IMR-90 (cell line): ENCODE measurements around the gene AREL1. TPM values are rescaled to one million over a fixed set of nuclear protein-coding genes. Genes with fewer than 3 reads are reported as not detected.

Source experiments
- ATAC-seq: fragments of 200-7000 bp; cut with Tn5 transposase; 2 replicates; pipeline ENCODE4 v1.9.1; 2020; ENCODE audit warnings: low read depth, mild to moderate bottlenecking, moderate library complexity
- BruUV-seq: library from RNA; stranded (reverse); fragments of 400-500 nt; replicated peaks from 2 replicates; lab custom pipeline; 2021; lab: Mats Ljungman, UMichigan
- CTCF ChIA-PET: fragments of 300-600 bp; formaldehyde crosslinking; extraction: SDS; loops from one replicate; lab custom pipeline; 2021; ENCODE audit warnings: antibody characterized with exemption; lab: Yijun Ruan, JAX
- POLR2A ChIA-PET: fragments of 300-600 bp; sonication (Branson Sonifier 250); formaldehyde crosslinking; loops from one replicate; lab custom pipeline; 2022; ENCODE audit warnings: antibody characterized with exemption; ENCODE audit not compliant: unreplicated experiment; lab: Charles Lee
- DNase-seq: peaks from one replicate; pipeline ENCODE4 v3.0.0; 2013
- H2AFZ ChIP-seq: replicated peaks from 2 replicates; pipeline ENCODE3; 2013; ENCODE audit warnings: low read length, mild to moderate bottlenecking; ENCODE audit not compliant: poor library complexity
- H2AK5ac ChIP-seq: 2 replicates; pipeline ENCODE4 v1.6.1; 2013; ENCODE audit warnings: low read depth, low read length, inconsistent platforms
- H2AK9ac ChIP-seq: replicated peaks from 2 replicates; pipeline ENCODE3; 2013; ENCODE audit warnings: mild to moderate bottlenecking, low read depth, low read length, moderate library complexity; ENCODE audit not compliant: poor library complexity
- H2BK120ac ChIP-seq: 2 replicates; pipeline ENCODE4 v1.6.1; 2013; ENCODE audit warnings: low read depth, low read length, inconsistent platforms
- H2BK15ac ChIP-seq: 3 replicates; pipeline ENCODE4 v1.6.1; 2013; ENCODE audit warnings: low read depth, low read length, inconsistent platforms
- H2BK20ac ChIP-seq: 2 replicates; pipeline ENCODE4 v1.6.1; 2013; ENCODE audit warnings: low read depth, mild to moderate bottlenecking, inconsistent platforms, low read length, moderate library complexity
- H2BK5ac ChIP-seq: 2 replicates; pipeline ENCODE4 v1.6.1; 2013; ENCODE audit warnings: mild to moderate bottlenecking, low read depth, low read length, inconsistent platforms; ENCODE audit not compliant: poor library complexity, severe bottlenecking
- H3K14ac ChIP-seq: replicated peaks from 2 replicates; pipeline ENCODE4 v1.6.1; 2013; ENCODE audit warnings: low read depth, low read length, inconsistent platforms
- H3K18ac ChIP-seq: 2 replicates; pipeline ENCODE4 v1.6.1; 2013; ENCODE audit warnings: low read depth, low read length, control low read depth
- H3K23ac ChIP-seq: 2 replicates; pipeline ENCODE4 v1.6.1; 2013; ENCODE audit warnings: low read depth, low read length, inconsistent platforms
- H3K27ac ChIP-seq: 2 replicates; pipeline ENCODE4 v1.5.1; 2013; ENCODE audit warnings: mild to moderate bottlenecking, control low read depth, low read length; ENCODE audit not compliant: insufficient read depth
- H3K27me3 ChIP-seq: 2 replicates; pipeline ENCODE4 v1.6.1; 2013; ENCODE audit warnings: low read length; ENCODE audit not compliant: control insufficient read depth, insufficient read depth
- H3K36me3 ChIP-seq: 2 replicates; pipeline ENCODE4 v1.6.1; 2013; ENCODE audit warnings: low read length, mixed read lengths; ENCODE audit not compliant: control insufficient read depth, insufficient read depth
- H3K4ac ChIP-seq: 2 replicates; pipeline ENCODE4 v1.6.1; 2013; ENCODE audit warnings: low read depth, low read length, inconsistent platforms
- H3K4me1 ChIP-seq: 2 replicates; pipeline ENCODE4 v1.6.1; 2013; ENCODE audit warnings: low read length, mixed read lengths; ENCODE audit not compliant: control insufficient read depth, insufficient read depth
- H3K4me2 ChIP-seq: 2 replicates; pipeline ENCODE4 v1.6.1; 2013; ENCODE audit warnings: low read depth, mild to moderate bottlenecking, control low read depth, low read length, moderate library complexity
- H3K4me3 ChIP-seq: 2 replicates; pipeline ENCODE4 v1.5.1; 2013; ENCODE audit warnings: low read depth, mild to moderate bottlenecking, control low read depth, low read length, moderate library complexity; ENCODE audit not compliant: insufficient read depth
- H3K56ac ChIP-seq: 2 replicates; pipeline ENCODE4 v1.6.1; 2013; ENCODE audit warnings: low read length, inconsistent platforms; ENCODE audit not compliant: insufficient read depth; ENCODE audit errors: extremely low read depth
- H3K79me1 ChIP-seq, 2 experiments: 2 replicates each; pipeline ENCODE4 v1.6.1; 2013; ENCODE audit warnings: low read length in 2 of 2, inconsistent platforms in 1 of 2, low read depth in 1 of 2
- H3K9ac ChIP-seq: 2 replicates; pipeline ENCODE4 v1.6.1; 2013; ENCODE audit warnings: low read depth, low read length, control low read depth
- H3K9me1 ChIP-seq: 2 replicates; pipeline ENCODE4 v1.6.1; 2013; ENCODE audit warnings: low read length, inconsistent platforms; ENCODE audit not compliant: insufficient read depth
- H3K9me3 ChIP-seq: 2 replicates; pipeline ENCODE4 v1.6.1; 2013; ENCODE audit warnings: low read length; ENCODE audit not compliant: control insufficient read depth, insufficient read depth
- H4K20me1 ChIP-seq: 2 replicates; pipeline ENCODE4 v1.6.1; 2013; ENCODE audit warnings: low read length, inconsistent platforms; ENCODE audit not compliant: insufficient read depth
- H4K5ac ChIP-seq: 2 replicates; pipeline ENCODE4 v1.6.1; 2013; ENCODE audit warnings: mild to moderate bottlenecking, low read depth, low read length, control low read depth
- H4K8ac ChIP-seq, 2 experiments: 2 replicates each; pipeline ENCODE4 v1.6.1; 2013; ENCODE audit warnings: low read depth in 2 of 2, low read length in 2 of 2, control low read depth in 1 of 2, inconsistent platforms in 1 of 2
- H4K91ac ChIP-seq: 2 replicates; pipeline ENCODE4 v1.6.1; 2013; ENCODE audit warnings: low read depth, low read length, inconsistent platforms; ENCODE audit not compliant: insufficient read depth
- CEBPB ChIP-seq: IDR thresholded peaks from 2 replicates; pipeline ENCODE4 v1.6.1; 2012; ENCODE audit warnings: low read depth, low read length, improper control_type of control experiment
- CHD1 ChIP-seq: IDR thresholded peaks from 2 replicates; pipeline ENCODE4 v1.6.1; 2012; ENCODE audit warnings: low read depth, low read length, improper control_type of control experiment
- CTCF ChIP-seq: conservative IDR thresholded peaks from 2 replicates; pipeline ENCODE4 v1.5.1; 2012; ENCODE audit warnings: mild to moderate bottlenecking, low read depth, low read length, improper control_type of control experiment
- ELK1 ChIP-seq: fragments of 150-350 bp; IDR thresholded peaks from 2 replicates; pipeline ENCODE4 v1.6.1; 2016; ENCODE audit warnings: low read depth, mild to moderate bottlenecking, low read length, moderate library complexity, borderline replicate concordance
- MAFK ChIP-seq: IDR thresholded peaks from 2 replicates; pipeline ENCODE4 v1.6.1; 2012; ENCODE audit warnings: low read depth, low read length, improper control_type of control experiment
- MAZ ChIP-seq: IDR thresholded peaks from 2 replicates; pipeline ENCODE4 v1.6.1; 2012; ENCODE audit warnings: low read depth, mild to moderate bottlenecking, low read length, improper control_type of control experiment, moderate library complexity, borderline replicate concordance
- MXI1 ChIP-seq: IDR thresholded peaks from 2 replicates; pipeline ENCODE4 v1.6.1; 2012; ENCODE audit warnings: low read depth, mild to moderate bottlenecking, low read length, moderate library complexity, borderline replicate concordance
- NFE2L2 ChIP-seq: fragments of 150-350 bp; IDR thresholded peaks from 2 replicates; pipeline ENCODE4 v1.6.1; 2016; ENCODE audit warnings: low read depth, mild to moderate bottlenecking, low read length
- RAD21 ChIP-seq: IDR thresholded peaks from 2 replicates; pipeline ENCODE4 v1.6.1; 2012; ENCODE audit warnings: low read length, improper control_type of control experiment
- RCOR1 ChIP-seq: IDR thresholded peaks from 2 replicates; pipeline ENCODE4 v1.6.1; 2012; ENCODE audit warnings: mild to moderate bottlenecking, low read length, improper control_type of control experiment; ENCODE audit not compliant: insufficient replicate concordance
- RFX5 ChIP-seq: IDR thresholded peaks from 2 replicates; pipeline ENCODE4 v1.8.0; 2012; ENCODE audit warnings: low read depth, mild to moderate bottlenecking, low read length, moderate library complexity
- SMC3 ChIP-seq: fragments of 150-350 bp; IDR thresholded peaks from 2 replicates; pipeline ENCODE4 v1.6.1; 2016; ENCODE audit warnings: low read depth, mild to moderate bottlenecking, antibody characterized with exemption, low read length, moderate library complexity
- USF2 ChIP-seq: fragments of 150-350 bp; IDR thresholded peaks from 2 replicates; pipeline ENCODE4 v1.6.1; 2017; ENCODE audit warnings: mild to moderate bottlenecking, antibody characterized with exemption, low read length, low read depth
- WGBS, 2 experiments: methylation state at CpG; one replicate each; pipeline versions ENCODE4 v1.1.5 to v1.1.7; 2013; ENCODE audit warnings: missing lambda C conversion rate in 2 of 2; ENCODE audit not compliant: insufficient read length in 1 of 2; ENCODE audit errors: extremely low coverage in 2 of 2; 5-methylcytosine and 5-hydroxymethylcytosine counted together
- dilution Hi-C: fragments of 300-500 bp; cut with HindIII; formaldehyde crosslinking; loops from one replicate; pipeline ENCODE4 v1.14.3; 2018; ENCODE audit warnings: low sequenced_read_pairs; ENCODE audit not compliant: unreplicated experiment
- in situ Hi-C: fragments of 300-500 bp; cut with MboI; formaldehyde crosslinking; loops from 3 replicates; pipeline ENCODE4 v1.14.3; 2019; ENCODE audit warnings: low sequenced_read_pairs, inconsistent platforms, mixed read lengths
- intact Hi-C: fragments of 100-400 bp; cut with micrococcal nuclease; formaldehyde crosslinking; loops from 2 replicates; pipeline ENCODE4 v1.10.0; 2022
- polyA plus RNA-seq, 3 experiments: library from polyadenylated mRNA; depleted of rRNA; stranded (reverse); fragments of >200 nt; gene quantifications; 2 replicates each; pipeline ENCODE4 v1.2.3, GENCODE V29; 2012; ENCODE audit warnings: low replicate concordance in 1 of 3
- total RNA-seq: library from RNA; depleted of rRNA; stranded (reverse); fragments of >200 nt; gene quantifications from 2 replicates; pipeline ENCODE4 v1.2.3, GENCODE V29; 2012

Gene AREL1
- total and polyA plus RNA-seq, 2 of the 4 experiments (the other 2 are of a cell fraction): 30.0 to 39.3 TPM

- no peaks in the 10 kb centered on the region for H3K27me3 ChIP-seq
- peak overlapping the region; percentile 23 for H3K4ac ChIP-seq
- in situ Hi-C loops (no loop called here), intact Hi-C loops (no loop called here), dilution Hi-C loops (no loop called here)
- no peak overlapping the region for H2BK15ac ChIP-seq
- H3K27ac ChIP-seq: no peak overlapping the region
- no peak overlapping the region for H3K23ac ChIP-seq
- H3K9ac ChIP-seq: no peak overlapping the region
- 69% methylated on average over 4 of the region's 7 CpGs; no CpG with 5 or more reads in 1 of the 2 experiments for WGBS, 2 experiments
- peak overlapping the region; percentile 58; the same call in 1 of the 2 replicates for H3K14ac ChIP-seq
- peak overlapping the region; percentile 74 for H2AFZ ChIP-seq
- ChIA-PET POLR2A (no interaction called here), CTCF (interaction anchor here (1.4 to 2.1 kb wide), 2 partner anchors 39 to 75 kb away, joined by 4 read pairs; no protein-coding TSS in a partner anchor)
- no peak overlapping the region for H2BK5ac ChIP-seq
- H3K4me3 ChIP-seq: no peak overlapping the region
- 0 out of 2 replicates have a peak overlapping the region, but pooled peaks have one; percentile 25 for H3K18ac ChIP-seq
- peak overlapping the region; percentile 81 for H2AK5ac ChIP-seq
- H4K8ac ChIP-seq: peak overlapping the region in 1 of 2 experiments; percentile 45; a peak in 1 of 4 replicates
- no peaks in the 10 kb centered on the region for H3K36me3 ChIP-seq
- BruUV-seq: no TSS peak
- H4K5ac ChIP-seq: no peak overlapping the region
- no peak overlapping the region for H3K4me2 ChIP-seq
- 0 out of 2 replicates have a peak overlapping the region, but pooled peaks have one; percentile 24 for H4K91ac ChIP-seq
- ATAC-seq (peak; percentile 23; the same call in 1 of the 2 replicates), DNase-seq (no peak)
- H3K9me1 ChIP-seq: peaks cover 38% of the 10 kb centered on the region
- no peaks in the 10 kb centered on the region for H4K20me1 ChIP-seq
- H3K4me1 ChIP-seq: peaks cover 32% of the 10 kb centered on the region
- no peak overlapping the region for H3K56ac ChIP-seq
- H2AK9ac ChIP-seq: no peak overlapping the region
- H3K9me3 ChIP-seq: no peaks in the 10 kb centered on the region
- peaks cover 0 to 10% of the 10 kb centered on the region in 2 experiments; a peak in 2 of 4 replicates for H3K79me1 ChIP-seq
- peak overlapping the region; percentile 64; the same call in 1 of the 2 replicates for H2BK120ac ChIP-seq
- H2BK20ac ChIP-seq: peak overlapping the region; percentile 38; the same call in 1 of the 2 replicates
- TF ChIP-seq MAZ: no peak
- TF ChIP-seq RCOR1: no peak
- no peak for TF ChIP-seq MXI1
- no peak for TF ChIP-seq MAFK
- TF ChIP-seq SMC3: no peak
- TF ChIP-seq RAD21: no peak
- TF ChIP-seq CEBPB: no peak
- TF ChIP-seq USF2: no peak
- TF ChIP-seq CHD1: no peak
- no peak for TF ChIP-seq NFE2L2
- TF ChIP-seq RFX5: no peak
- TF ChIP-seq ELK1: no peak
- TF ChIP-seq CTCF: no peak
Observed at GRCh38 chr14:74647678-74648461, 65.0 kb downstream of the AREL1 start.
